Glomerular endothelial cell (primary cell): ENCODE measurements around the gene NT5C3A. TPM values are rescaled to one million over a fixed set of nuclear protein-coding genes. Genes with fewer than 3 reads are reported as not detected.

Experiments used
- DNase-seq: peaks from one replicate; pipeline ENCODE4 v3.0.0-alpha.2; 2011; ENCODE audit warnings: low read depth, low spot score; ENCODE audit errors: extremely low read depth
- total RNA-seq: library from RNA; depleted of rRNA; stranded (reverse); fragments of >200 nt; gene quantifications from 2 replicates; pipeline ENCODE4 v1.2.3, GENCODE V29; 2015

Gene NT5C3A
- total RNA-seq, 1 donor from 2014 or later, result 18.8 TPM

DNA sequence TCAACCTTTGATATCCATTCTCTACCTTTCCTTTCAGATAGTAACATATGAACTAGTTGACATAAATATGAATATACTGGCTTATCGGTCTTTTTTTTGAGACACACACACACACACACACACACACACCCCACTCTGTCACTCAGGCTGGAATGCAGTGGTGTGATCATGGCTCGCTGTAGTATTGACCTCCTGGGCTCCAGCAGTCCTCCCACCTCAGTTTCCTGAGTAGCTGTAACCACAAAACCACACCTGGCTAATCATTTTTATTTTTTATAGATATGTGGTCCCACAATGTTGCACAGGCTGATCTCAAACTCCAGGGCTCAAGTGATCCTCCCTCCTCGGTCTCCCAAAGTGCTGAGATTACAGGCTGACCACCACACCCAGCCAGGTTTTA lies 14.2 kb upstream of the NT5C3A start:
- no peak for DNase-seq

DNA sequence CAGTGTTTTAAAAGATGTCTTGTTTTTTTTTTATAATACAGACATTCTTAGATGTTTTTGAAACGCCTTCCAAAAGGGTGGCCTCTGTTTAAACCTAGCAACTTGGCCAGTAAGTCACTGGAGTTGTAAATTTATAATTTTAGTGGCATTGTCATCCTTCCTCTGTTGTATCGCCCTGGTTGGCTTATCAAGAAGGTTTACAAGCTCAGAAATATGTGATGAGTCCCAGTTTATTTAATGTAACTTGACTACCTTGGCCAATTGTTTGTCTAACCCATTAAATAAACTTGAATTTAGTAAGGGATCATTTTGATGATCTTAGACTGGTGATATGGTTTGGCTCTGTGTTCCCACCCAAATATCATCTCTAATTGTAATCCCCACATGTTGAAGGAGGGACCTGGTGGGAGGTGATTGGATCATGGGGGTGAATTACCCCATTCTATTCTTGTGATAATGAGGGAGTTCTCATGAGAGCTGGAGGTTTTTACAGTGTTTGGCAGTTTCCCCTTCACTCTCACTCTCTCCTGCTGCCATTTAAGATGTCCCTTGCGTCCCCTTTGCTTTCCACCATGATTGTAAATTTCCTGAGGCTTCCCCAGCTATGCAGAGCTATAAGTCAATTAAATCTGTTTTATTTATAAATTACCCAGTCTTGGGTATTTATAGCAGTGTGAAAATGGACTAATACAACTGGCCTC lies 13.4 kb upstream of the NT5C3A start:
- no peak for DNase-seq

DNA sequence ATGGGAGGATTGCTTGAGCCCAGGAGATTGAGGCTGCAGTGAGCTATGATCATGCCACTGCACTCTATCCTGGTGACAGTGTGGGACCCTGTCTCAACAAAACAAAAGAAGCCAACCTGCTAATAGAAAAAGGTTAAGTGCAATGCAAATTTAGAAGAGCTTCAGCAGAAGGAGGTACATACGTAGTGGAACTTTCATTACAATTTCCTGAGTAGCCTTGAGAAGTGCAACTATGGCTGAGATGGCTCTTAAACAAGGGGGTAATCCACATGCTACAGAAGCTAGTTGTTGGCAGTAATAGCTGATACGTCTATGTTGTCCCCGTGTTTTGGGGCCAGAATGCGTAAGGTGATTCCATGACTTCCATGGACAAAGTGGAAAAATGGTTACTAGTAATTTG lies 10.7 kb upstream of the NT5C3A start:
- DNase-seq, result no peak

DNA sequence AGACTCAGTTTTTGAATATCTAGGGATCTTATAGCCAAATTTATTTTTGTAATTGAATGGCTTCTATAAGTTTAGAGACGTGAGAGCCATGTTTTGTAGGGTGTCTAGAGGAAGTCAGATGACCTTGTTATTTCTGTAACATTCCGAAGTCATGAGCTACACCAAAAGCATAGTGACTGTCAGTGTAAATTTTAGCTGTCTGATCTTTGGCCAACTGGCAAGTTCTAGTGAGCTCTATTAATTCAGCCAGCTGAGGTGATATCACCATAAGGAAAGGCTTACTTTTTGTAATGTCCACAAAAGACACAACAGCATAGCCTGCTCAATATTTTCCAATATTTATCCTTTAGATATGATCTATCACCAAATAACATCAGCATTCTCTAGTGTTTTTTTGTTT lies 9.9 kb upstream of the NT5C3A start:
- DNase-seq, result no peak

DNA sequence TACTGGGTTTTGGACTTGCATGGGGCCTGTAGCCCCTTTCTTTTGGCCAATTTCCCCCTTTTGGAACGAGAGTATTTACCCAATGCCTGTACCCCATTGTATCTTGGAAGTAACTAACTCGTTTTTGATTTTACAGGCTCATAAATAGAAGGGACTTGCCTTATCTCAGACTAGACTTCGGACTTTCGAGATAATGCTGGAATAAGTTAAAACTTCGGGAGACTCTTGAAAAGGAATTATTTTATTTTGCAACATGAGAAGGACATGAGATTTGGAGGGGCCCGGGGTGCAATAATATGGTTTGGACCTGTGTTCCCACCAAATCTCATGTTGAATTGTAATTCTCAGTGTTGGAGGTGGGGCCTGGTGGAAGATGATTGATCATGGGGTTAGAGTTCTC lies 8.3 kb upstream of the NT5C3A start:
- DNase-seq, result no peak

DNA sequence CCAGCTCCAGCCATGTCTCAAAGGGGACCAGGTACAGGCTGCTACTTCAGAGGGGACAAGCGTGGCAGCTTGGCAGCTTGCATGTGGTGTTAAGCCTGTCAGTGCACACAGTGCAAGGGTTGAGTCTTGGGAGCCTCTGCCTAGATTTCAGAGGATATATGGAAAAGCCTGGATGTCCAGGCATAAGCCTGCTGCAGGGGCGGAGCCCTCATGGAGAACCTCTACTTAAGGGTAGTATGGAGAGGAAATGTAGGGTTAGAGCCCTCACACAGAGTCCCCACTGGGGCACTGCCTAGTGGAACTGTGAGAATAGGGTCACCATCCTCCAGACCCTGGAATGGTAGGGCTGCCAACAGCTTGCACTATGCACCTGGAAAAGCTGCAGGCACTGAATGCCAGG lies 7.7 kb upstream of the NT5C3A start:
- DNase-seq, result no peak

DNA sequence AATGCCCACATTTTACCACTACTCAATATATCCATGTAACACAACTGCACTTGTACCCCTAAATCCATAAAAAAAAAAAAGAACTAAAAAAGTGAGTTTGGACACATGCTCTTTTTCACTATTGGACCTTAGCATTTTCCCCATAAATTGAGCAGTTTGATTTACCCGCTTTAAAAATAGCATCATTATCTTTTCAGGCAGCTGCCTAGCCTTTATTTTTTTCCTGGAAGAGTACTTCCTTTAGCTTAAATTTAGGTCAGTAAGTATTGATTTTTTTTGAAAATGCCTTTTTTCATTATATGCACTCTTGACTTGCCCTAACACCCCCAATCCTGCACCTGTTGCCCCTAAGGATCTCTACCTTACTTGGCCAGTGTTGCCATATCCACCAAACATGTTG lies 5.3 kb upstream of the NT5C3A start:
- no peak for DNase-seq

DNA sequence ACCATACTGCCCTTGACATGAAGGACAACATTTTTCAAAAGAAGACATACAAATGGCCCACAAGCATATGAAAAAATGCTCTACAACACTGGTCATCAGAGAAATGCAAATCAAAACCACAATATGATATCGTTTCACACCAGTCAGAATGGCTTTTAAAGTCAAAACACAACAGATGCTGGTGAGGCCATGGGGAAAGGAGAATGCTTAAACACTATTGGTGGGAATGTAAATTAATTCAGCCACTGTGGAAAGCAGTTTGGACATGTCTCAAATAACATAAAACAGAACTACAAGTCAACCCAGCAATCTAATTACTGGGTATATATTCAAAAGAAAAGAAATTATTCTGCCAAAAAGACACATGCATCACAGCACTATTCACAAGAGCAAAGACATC lies 4.2 kb upstream of the NT5C3A start:
- no peak for DNase-seq

DNA sequence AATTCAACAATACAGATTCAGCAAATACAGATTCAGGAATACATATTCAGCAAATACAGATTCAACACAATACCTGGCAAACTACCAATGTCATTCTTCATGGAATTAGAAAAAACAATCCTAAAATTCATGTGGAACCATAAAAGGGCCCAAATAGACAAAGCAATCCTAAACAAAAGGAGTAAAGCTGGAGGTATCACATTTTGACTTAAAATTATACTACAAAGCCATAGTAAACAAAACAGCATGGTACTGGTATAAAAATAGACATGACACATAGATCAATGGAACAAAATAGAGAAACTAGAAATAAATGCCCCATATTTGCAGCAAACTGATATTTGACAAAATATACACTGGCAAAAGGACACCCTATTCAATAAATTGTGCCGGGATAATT lies 3.4 kb upstream of the NT5C3A start:
- DNase-seq, result no peak

DNA sequence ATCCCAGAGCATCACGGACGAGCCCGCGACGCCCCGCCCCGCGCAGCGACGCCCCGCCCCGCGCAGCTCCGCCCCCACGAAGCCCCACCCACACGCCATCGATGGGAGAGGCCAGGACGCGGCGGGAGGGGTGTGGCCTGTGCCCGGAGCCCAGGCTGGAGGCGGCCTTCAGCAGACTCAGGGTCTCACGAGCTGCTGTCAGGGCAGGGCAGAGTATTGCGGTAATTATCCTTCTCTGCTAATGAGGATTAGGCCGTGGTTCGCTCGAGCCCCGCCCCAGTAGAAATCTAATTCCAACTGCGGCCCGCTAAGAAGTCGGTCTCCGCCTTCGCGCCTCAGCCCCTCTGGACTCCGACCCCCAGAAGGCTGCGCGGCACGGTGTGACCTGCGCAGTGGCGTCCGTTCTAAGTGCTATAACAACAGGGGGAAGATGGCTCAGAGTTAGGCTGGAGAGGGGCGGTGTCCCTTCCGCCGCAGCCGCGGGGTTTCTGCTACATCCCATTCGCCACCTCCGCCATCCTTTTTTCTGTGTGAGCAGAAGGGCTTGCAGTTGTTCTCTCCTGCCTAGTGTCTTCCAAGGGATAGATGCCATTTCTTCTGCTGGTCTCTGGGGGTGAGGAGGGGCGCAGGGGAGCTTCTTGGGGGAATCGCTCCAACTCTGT lies 337 bp upstream of the NT5C3A start:
- peak; percentile 57 for DNase-seq

DNA sequence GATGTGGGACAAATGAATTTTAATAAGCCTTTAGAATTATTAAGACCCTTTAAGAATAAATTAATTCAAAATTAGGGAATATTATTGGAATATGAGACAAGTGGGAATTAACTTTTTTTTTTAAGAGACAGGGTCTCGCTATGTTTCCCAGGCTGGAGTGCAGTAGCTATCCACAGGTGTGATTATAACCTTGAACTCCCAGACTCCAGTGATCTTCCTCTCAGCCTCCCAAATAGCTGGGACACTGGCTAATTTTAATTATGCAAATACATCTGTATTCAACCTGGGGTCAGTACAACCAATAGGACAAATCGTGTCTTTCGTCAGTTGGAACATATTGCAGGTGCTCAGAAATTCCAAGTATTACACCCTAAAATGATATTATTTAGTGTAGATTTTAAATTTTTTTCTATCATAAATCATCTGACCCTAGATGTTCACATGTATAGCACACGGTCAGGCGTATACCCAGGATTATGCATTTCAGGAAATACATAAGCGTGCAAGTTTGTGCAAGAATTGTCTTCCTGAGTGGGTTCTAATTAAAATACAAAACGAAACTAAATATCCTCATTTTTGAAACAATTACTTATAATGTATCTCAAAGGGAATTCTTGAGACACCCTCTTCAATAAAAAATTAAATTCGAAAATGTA lies 1.2 kb downstream of the NT5C3A start:
- DNase-seq, result no peak

DNA sequence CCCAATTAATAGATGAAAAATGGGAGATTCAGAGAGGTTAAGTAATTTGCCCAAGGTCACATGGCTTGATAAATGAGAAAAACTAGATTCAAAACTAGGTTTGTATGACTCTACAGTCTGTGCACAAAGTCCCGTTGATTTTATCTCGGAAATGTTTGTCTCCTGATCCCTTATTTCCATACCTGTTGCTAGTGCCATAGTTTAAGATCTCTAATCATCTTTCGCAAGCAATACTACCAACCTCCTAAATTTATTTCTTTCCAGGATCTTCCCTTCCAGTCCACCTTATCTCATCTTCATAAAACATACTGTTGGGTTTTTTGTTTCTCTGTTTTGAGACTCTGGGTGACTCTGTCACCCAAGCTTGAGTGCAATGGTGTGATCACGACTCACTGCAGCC lies 2.9 kb downstream of the NT5C3A start:
- DNase-seq, result no peak

DNA sequence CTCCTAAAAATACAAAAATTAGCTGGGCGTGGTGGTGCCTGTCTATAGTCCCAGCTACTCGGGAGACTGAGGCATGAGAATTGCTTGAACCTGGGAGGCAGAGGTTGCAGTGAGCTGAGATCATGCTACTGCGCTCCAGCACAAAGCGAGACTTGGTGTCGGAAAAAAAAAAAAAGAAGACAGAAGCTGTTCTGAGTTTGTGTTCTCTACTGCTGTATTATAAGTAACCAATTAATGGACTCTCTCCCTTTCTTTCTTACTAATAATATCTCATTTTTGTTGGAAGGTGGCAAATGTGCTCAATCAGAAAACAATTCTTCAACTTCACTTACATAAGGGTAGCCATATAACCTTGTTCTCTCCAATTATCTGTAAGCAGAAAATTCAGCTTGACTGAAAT lies 7.4 kb downstream of the NT5C3A start:
- no peak for DNase-seq

DNA sequence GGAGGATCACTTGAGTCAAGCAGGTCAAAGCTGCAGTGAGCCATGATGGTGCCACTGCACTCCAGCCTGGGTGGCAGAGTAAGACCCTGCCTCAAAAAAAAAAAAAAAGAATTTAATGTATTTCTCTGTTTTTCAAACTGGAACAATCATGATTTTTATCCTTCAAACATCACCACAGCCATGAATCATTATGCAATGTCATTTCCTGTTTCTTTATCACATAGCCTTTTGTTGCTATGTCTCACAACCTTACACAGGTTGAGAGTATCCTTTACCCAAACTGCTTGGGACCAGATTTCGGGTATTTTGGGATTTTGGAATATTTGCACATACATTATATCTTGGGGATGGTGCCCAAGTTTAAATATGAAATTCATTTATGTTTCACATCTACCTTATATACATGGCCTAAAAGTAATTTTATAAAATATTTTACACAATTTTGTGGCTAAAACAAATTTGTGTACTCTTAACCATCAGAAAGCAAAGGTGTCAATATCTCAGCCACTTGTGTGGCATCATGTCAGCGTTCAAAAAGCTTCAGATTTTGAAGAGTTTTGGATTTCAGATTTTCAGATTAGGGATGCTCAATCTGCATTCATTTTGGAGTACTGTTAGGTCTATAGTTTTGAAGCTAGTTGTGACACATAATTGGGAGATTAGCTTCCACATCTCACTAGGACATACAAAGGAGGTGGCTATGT lies 8.2 kb downstream of the NT5C3A start:
- DNase-seq, result no peak

DNA sequence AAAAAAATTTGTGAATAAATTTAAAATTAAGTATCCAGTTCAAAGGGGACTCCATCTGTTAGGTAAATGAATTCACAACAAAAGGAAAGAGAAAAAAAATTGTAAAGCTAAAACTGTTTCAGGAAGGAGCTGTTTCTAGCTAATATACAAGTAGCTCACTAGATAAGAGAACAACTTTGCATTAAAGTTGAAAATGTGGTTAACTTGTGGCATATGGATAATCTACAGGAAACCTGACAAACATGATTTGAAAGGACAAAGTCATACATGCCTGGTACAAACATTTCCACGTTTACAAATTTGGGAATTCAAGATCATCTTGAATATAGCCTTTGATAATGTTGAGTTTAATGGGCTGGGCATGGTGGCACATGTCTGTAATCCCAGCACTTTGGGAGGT lies 8.9 kb downstream of the NT5C3A start:
- no peak for DNase-seq

DNA sequence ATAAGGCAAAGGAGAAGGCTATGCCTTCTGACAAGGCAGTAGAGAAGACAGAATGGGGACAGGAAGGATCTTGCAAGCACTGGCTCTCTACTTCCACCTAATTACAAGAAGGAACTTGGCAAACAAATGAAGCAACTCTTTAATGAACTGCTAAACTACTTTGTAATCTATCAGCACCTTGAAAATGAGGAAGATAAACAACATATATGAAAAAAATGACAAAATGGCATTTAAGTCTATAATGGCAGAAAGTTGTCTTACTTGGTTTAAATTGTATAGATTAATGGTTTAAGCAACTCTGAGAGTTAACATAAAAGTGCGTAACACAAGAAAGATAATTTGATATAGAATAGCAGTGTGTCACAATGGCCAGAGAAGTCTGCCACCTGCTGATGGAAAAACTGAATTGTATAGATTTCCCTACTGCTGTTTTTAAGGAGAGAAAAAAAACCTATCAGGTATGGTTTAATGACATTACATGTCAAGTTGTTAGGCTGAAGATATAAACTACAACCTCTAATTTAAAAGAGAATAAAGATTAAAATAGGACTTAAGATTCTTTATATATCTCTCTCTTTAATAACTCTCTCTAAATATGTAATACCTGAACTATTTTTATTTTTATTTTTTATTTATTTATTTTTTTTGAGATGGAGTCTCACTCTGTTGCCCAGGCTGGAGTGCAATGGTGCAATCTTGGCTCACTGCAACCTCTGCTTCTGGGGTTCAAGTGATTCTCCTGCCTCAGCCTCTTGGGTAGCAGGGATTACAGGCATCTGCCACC lies 11.8 kb downstream of the NT5C3A start:
- no peak for DNase-seq

DNA sequence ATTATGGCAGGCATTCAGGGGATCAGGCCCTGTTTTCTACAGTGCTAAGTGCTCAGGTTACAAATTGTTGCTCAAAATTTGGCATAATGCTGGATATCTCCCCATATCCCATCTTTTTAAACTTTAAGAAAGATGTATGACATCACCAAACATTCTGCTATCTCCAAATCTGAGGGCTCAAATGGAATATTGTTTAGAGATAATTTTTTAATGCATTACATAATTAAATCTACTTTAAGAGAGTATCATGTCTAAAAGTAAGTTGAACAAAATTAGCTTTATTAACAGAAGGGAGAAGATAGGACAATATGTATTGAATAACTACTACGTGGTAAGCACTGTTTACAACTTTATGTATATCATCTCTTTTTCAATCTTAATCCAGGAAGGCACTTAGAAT lies 13.9 kb downstream of the NT5C3A start:
- DNase-seq, result no peak

DNA sequence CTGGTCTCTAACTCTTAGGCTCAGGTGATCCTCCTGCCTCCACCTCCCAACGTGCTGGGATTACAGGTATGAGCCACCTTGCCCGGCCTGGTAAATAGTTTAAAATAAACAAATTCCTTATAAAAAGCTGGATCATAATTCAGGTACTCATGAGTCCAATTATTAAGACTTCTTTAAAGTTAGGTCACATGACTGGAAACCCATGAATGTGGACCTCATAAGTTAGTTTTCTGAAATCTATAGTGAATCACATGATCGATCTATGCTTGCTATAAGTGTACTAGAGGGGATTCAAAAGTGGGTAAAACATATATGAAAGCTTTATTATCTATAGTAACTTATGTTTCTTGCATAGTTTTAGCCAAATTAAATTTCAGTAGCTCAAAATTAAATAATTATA lies 14.3 kb downstream of the NT5C3A start:
- no peak for DNase-seq

DNA sequence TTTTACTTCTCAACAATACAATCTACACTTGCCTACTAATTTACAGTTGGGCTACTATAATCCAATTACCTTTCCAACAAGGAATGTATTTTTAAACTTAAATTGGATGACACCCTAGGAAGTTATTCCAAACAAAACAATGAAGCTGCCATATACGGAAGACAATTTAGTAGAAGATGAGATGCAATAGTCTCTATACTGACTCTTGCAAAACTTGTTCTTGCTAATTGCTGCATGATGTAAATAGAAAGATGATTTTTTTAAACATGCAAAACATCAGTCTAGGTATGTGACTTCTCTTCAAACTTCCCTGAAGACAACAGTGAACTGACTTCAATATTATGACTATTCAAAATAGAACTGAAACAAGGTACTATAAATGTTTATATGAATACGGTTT lies 17.6 kb downstream of the NT5C3A start:
- no peak for DNase-seq

DNA sequence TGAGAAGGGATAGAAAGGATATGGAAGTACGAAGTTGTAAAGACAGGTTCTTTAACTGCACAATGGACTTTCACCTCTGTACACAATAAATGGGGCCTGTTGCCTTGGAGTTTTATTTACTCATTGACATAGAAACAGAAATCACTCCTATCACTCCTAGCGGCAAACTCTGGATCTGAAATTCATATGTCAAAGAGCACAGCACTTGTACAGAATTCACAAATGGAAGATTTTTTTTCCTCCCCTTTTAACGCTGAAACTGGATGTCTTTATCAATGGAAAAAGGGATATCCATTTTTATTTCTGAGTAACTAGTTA lies 18.2 kb downstream of the NT5C3A start:
- DNase-seq, result no peak
